ENCODE measurements around the gene HSFX4. TPM values are rescaled to one million over a fixed set of nuclear protein-coding genes. Genes with fewer than 3 reads are reported as not detected.
A peak's percentile ranks its signal among the peaks of the same experiment; 100 is the strongest.
"Not testable (repeated sequence)": the region's sequence is repeated elsewhere in the genome, so short reads cannot be mapped to it uniquely, and the experiment has no call there.

The HSFX4 gene
- total and polyA plus RNA-seq, 8 donors, result 0.21 to 0.32 (median 0.29) TPM; not detected in 2

DNA sequence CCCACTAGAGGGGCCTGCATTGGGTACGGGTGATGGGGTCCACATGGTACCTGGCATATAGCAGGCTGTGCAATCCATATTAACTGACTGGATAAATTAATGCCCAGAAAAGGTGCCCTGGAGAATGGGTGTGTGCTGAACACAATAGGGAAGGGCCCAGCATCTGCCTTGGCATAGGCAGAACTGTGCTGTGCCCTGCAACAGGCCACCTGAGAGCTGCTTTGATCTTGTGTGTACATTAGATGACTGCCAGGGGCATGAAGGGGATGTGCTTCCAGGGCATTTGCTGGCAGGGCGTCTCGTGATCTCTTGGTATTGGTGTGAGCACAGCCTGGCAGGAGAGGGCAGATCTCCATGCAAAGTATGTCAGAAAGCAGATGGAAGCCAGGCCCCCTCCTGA is 17.6 kb downstream of the HSFX4 start:
- DNase-seq; H3K4me1 ChIP-seq; intact Hi-C loops (cut with DNase I); ATAC-seq; H3K4me3 ChIP-seq; H3K27ac ChIP-seq; H3K9me3 ChIP-seq; H3K27me3 ChIP-seq: not testable (repeated sequence)
- peaks cover 0 to 21% of the 10 kb centered on the region in 2 donors for H3K36me3 ChIP-seq

DNA sequence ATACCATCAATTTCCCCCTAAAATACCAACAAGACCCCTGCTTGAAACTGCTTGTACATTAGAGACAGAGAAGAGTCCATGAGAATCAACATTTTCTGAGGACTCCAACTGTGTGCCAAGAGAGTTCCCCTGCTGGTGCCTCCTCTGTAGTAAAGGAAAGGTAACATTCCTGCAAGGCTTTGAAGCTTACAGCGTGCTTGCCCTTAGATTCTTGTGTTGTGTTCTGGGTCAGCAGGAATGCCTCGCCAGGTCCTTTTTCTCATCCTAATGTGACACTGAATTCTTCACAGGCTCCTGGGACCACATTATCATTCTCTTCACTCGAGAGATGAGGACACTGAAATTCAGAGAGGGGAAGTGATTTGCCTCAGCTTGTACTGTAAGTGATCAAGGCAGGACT is 18.6 kb downstream of the HSFX4 start:
- peaks cover 0 to 21% of the 10 kb centered on the region in 2 donors for H3K36me3 ChIP-seq
- no peak overlapping the region for H3K4me3 ChIP-seq
- no peak overlapping the region for H3K27ac ChIP-seq
- DNase-seq, result no peak
- H3K9me3 ChIP-seq, result no peaks in the 10 kb centered on the region
- no peaks in the 10 kb centered on the region for H3K4me1 ChIP-seq
- intact Hi-C loops (cut with DNase I), result no loop called here
- H3K27me3 ChIP-seq, result no peaks in the 10 kb centered on the region
- no peak for ATAC-seq
- TF ChIP-seq, protein P1, sequence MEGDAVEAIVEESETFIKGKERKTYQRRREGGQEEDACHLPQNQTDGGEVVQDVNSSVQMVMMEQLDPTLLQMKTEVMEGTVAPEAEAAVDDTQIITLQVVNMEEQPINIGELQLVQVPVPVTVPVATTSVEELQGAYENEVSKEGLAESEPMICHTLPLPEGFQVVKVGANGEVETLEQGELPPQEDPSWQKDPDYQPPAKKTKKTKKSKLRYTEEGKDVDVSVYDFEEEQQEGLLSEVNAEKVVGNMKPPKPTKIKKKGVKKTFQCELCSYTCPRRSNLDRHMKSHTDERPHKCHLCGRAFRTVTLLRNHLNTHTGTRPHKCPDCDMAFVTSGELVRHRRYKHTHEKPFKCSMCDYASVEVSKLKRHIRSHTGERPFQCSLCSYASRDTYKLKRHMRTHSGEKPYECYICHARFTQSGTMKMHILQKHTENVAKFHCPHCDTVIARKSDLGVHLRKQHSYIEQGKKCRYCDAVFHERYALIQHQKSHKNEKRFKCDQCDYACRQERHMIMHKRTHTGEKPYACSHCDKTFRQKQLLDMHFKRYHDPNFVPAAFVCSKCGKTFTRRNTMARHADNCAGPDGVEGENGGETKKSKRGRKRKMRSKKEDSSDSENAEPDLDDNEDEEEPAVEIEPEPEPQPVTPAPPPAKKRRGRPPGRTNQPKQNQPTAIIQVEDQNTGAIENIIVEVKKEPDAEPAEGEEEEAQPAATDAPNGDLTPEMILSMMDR (IDR thresholded peaks at IDR 0.05), result no peak

DNA sequence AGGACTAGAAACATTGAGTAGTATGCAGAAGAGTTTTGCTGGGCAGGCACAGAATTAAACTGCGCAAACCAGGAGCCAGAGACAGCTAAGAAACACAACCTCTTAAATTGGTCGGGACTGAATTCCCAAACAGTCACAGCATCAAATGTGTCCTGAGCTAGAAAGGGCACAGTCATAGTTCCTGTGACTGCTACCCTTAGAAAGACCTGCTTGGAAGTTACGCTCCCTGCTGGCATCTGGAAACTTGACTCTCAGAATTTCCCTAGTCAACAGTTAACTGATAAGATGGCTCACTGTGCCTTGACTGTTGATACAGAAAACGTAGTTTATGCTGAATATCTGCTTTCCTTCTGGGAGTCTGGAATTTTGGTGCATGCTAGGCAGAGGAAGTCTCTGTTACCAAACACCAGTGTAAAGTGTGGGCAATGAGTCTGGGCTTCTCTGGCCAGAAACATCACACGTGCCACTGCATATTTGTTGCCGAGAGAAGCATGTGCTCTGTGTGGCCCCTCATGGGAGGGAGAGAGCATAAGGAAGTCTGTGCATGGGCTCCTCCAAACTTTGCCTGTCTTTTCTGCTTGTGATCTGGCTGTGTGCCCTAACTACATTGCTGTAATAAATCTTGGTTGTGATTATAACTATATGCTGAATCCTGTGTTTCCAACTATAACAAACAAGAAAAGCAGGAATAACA is 20.5 kb downstream of the HSFX4 start:
- no peaks in the 10 kb centered on the region for H3K4me1 ChIP-seq
- peaks cover 0 to 21% of the 10 kb centered on the region in 2 donors for H3K36me3 ChIP-seq
- H3K27ac ChIP-seq, result no peak overlapping the region
- intact Hi-C loops (cut with DNase I), result no loop called here
- TF ChIP-seq, protein P1 (IDR thresholded peaks at IDR 0.05), result no peak
- DNase-seq (no peak), ATAC-seq (no peak)
- no peaks in the 10 kb centered on the region for H3K27me3 ChIP-seq
- H3K4me3 ChIP-seq, result no peak overlapping the region
- no peaks in the 10 kb centered on the region for H3K9me3 ChIP-seq

DNA sequence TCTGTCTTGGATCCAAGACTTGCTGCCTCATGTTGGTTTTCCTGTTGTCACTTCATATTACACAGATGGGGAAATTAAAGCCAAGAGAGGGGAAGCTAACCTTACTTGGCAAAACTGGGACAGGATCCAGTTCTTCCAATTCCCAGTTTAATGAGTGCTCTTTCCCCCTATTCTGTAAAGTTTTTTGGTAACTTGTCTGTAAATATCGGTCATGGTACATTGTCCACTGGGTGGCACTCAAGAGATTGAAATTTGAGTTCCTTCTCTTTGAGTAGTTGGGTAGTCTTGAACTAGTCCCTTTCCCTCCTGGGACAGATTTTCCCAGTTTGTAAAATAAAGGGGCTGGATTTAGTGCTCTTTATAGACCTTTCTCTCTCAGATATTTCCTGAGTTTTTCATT is 21.3 kb downstream of the HSFX4 start:
- TF ChIP-seq, protein P1 (IDR thresholded peaks at IDR 0.05), result peak in 1 of 2 donors; percentile 15
- intact Hi-C loops (cut with DNase I), result no loop called here
- Histone ChIP-seq H3K9me3 (no peaks in the 10 kb centered on the region), H3K36me3 (peaks cover 0 to 15% of the 10 kb centered on the region in 2 donors), H3K27ac (no peak overlapping the region), H3K4me1 (no peaks in the 10 kb centered on the region), H3K4me3 (no peak overlapping the region), H3K27me3 (no peaks in the 10 kb centered on the region)
- ATAC-seq (peak; percentile 63), DNase-seq (peak in 1 of 4 donors; percentile 41)

DNA sequence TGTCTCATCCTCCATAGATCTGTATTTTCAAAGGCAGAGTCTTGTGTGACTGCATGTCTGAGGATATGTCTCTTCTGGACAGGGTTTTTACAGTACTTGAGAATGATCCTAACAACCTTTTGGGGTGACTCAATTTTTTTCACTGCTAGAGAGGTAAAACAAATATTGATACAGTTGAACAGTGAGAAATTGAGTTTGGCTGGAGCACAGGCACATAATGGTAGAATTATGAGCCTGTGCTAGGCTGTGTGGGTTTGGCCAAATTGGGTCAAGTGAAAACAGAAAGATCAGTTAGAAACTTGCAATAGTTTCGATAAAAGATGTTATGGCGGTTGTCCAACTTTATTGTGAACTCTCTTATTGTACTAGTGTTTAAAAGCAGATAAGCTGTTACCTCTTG is 32.2 kb downstream of the HSFX4 start:
- intact Hi-C loops (cut with DNase I), result no loop called here
- TF ChIP-seq, protein P1 (IDR thresholded peaks at IDR 0.05), result no peak
- DNase-seq, result no peak
- no peaks in the 10 kb centered on the region for H3K4me1 ChIP-seq
- no peaks in the 10 kb centered on the region for H3K27me3 ChIP-seq
- H3K36me3 ChIP-seq, result no peaks in the 10 kb centered on the region
- H3K4me3 ChIP-seq, result no peak overlapping the region
- H3K9me3 ChIP-seq, result no peaks in the 10 kb centered on the region
- peak; percentile 50 for ATAC-seq
- no peak overlapping the region for H3K27ac ChIP-seq

DNA sequence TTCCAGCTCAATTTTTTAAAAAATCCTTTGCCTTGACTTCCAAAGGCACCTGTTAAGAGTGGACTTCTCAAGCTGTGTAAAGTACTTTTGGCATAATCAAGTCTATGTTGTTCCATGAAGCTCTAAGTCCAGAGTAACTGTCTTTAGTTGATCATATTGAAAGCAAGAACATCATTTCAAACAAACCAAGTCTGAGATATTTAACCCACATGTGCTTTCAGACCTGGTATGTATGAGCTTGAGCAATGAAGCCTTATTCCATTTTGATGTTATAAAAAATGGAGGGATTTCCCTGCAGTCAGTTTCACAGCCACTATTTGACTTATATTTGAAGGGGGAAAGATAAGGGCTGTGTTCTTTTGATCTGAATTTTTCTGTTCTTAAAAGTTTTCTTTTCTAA is 32.6 kb downstream of the HSFX4 start:
- intact Hi-C loops (cut with DNase I), result no loop called here
- ATAC-seq, result peak; percentile 15

More for the DNA sequence above, 32.6 kb downstream of the HSFX4 start:
- no peak overlapping the region for H3K27ac ChIP-seq
- H3K4me3 ChIP-seq, result no peak overlapping the region
- H3K4me1 ChIP-seq, result no peaks in the 10 kb centered on the region
- H3K36me3 ChIP-seq, result no peaks in the 10 kb centered on the region
- TF ChIP-seq, protein P1 (IDR thresholded peaks at IDR 0.05), result no peak
- no peaks in the 10 kb centered on the region for H3K9me3 ChIP-seq
- no peak for DNase-seq
- no peaks in the 10 kb centered on the region for H3K27me3 ChIP-seq

Measured in left lung (tissue), 10 donors.